H1 (cell line): ENCODE results near the gene GTF2H1. TPM values are rescaled to one million over a fixed set of nuclear protein-coding genes. Genes with fewer than 3 reads are reported as not detected.
A peak's percentile ranks its signal among the peaks of the same experiment; 100 is the strongest.

Experiments used
- CHD7 ChIP-seq: fragments of 300-600 bp; sonication (generic); IDR thresholded peaks from 2 replicates; pipeline ENCODE4 v1.7.1; 2012; ENCODE audit warnings: low read length, moderate library complexity, mild to moderate bottlenecking, inconsistent platforms; ENCODE audit not compliant: insufficient replicate concordance
- CTBP2 ChIP-seq: IDR thresholded peaks from 2 replicates; pipeline ENCODE4 v1.7.0; 2011; ENCODE audit warnings: borderline replicate concordance, mild to moderate bottlenecking, moderate library complexity, mixed read lengths, low read length; ENCODE audit not compliant: insufficient read depth, insufficient read length
- FOSL1 ChIP-seq: IDR thresholded peaks from 2 replicates; pipeline ENCODE4 v1.6.1; 2011; ENCODE audit warnings: mild to moderate bottlenecking, low read depth, low read length, moderate library complexity; ENCODE audit not compliant: insufficient read depth
- GTF2F1 ChIP-seq: IDR thresholded peaks from 2 replicates; pipeline ENCODE4 v1.6.1; 2012; ENCODE audit warnings: low read depth, low read length, improper control_type of control experiment, borderline replicate concordance
- HDAC2 ChIP-seq, 2 experiments: fragments of 300-600 bp in 1 of 2; sonication (generic) in 1 of 2; IDR thresholded peaks; 2 replicates each; pipeline ENCODE4 v1.6.1; 2011 to 2012; ENCODE audit warnings: low read depth in 2 of 2, low read length in 2 of 2, mild to moderate bottlenecking in 2 of 2, moderate library complexity in 2 of 2, borderline replicate concordance in 1 of 2, inconsistent platforms in 1 of 2
- KDM1A ChIP-seq: fragments of 200-600, 300-600 bp; sonication (generic); IDR thresholded peaks from 2 replicates; pipeline ENCODE4 v1.7.1; 2016; ENCODE audit warnings: mild to moderate bottlenecking, low read length, borderline replicate concordance
- NRF1 ChIP-seq: IDR thresholded peaks from 2 replicates; pipeline ENCODE4 v1.6.1; 2011; ENCODE audit warnings: mild to moderate bottlenecking, low read depth, low read length, improper control_type of control experiment
- PHF8 ChIP-seq: fragments of 200-600 bp; sonication (generic); conservative IDR thresholded peaks from 2 replicates; pipeline ENCODE4 v1.7.1; 2012; ENCODE audit warnings: low read depth, mild to moderate bottlenecking, inconsistent platforms, low read length, moderate library complexity
- TAF7 ChIP-seq: optimal IDR thresholded peaks from 2 replicates; pipeline ENCODE3; 2011; ENCODE audit warnings: low read depth, mild to moderate bottlenecking, inconsistent platforms, low read length, moderate library complexity, borderline replicate concordance
- polyA plus RNA-seq, 7 experiments: library from polyadenylated mRNA; depleted of rRNA in 3 of 7; stranded (reverse) in 5 of 7; unstranded in 2 of 7; fragments of >200 nt in 5 of 7; fragments of 200-250 nt in 2 of 7; gene quantifications; 1 replicate in 5 of 7; 2 replicates in 1 of 7; 4 replicates in 1 of 7; pipeline versions ENCODE4 v1.2.1 to v1.2.3, GENCODE V29; 2011 to 2013; ENCODE audit warnings: missing spikeins in 2 of 7, mixed read lengths in 2 of 7
- total RNA-seq: library from RNA; stranded (reverse); fragmentation: NEBNext Ultra II Directional; extraction: Animal tissue kit (Norgen Biotek cat#: 25700); gene quantifications from 2 replicates; pipeline ENCODE4 v1.2.1, GENCODE V29; 2021

GTF2H1 gene
- total and polyA plus RNA-seq, 2 of the 8 experiments (the other 6 are each of a cell fraction or from before 2014, with no cell fraction given) = 9.1 to 26.3 TPM

GRCh38 chr11:18394275-18394927, 72.0 kb downstream of the GTF2H1 start, which contains the start of gene LDHA (continued):
- TF ChIP-seq CHD7 (no peak), GTF2F1 (no peak), FOSL1 (no peak), KDM1A (0 out of 2 replicates have a peak, but pooled peaks have one; percentile 37), TAF7 (peak; percentile 51), CTBP2 (no peak), PHF8 (peak; percentile 69), NRF1 (no peak), HDAC2 (IDR thresholded peaks at IDR 0.05; ENCODE audit: borderline replicate concordance in 1 of 2, low read depth in 2 of 2, low read length in 2 of 2) (0 out of 4 replicates have a peak, but pooled peaks of 1 of the 2 experiments have one; percentile 43)
